Lower leg skin (tissue), 4 donors: Measurements from ENCODE around the gene PLPP7. TPM values are rescaled to one million over a fixed set of nuclear protein-coding genes. Genes with fewer than 3 reads are reported as not detected.
A peak's percentile ranks its signal among the peaks of the same experiment; 100 is the strongest.
"Not testable (repeated sequence)": the region's sequence is repeated elsewhere in the genome, so short reads cannot be mapped to it uniquely, and the experiment has no call there.

Source experiments
- DNase-seq, 2 donors: peaks; one replicate each; pipeline ENCODE4 v3.0.0-alpha.2; 2019; ENCODE audit warnings: low spot score in 2 of 2
- H3K4me3 ChIP-seq: fragments of 200-600 bp; sonication (generic); 2 replicates; pipeline ENCODE4 v1.5.1; 2017; ENCODE audit warnings: mild to moderate bottlenecking, low read depth; ENCODE audit not compliant: poor library complexity, severe bottlenecking
- CTCF ChIP-seq, 3 donors: fragments of 450-650 bp; IDR thresholded peaks; one replicate each; pipeline ENCODE4 v1.5.1; 2016; ENCODE audit warnings: antibody characterized with exemption in 3 of 3, mild to moderate bottlenecking in 3 of 3, moderate library complexity in 2 of 3
- POLR2A ChIP-seq, 2 donors: fragments of 450-650 bp; IDR thresholded peaks; one replicate each; pipeline ENCODE4 v1.6.1; 2016 to 2017; ENCODE audit warnings: antibody characterized with exemption in 2 of 2, mild to moderate bottlenecking in 1 of 2, moderate library complexity in 1 of 2
- WGBS, 2 donors: methylation state at CpG; one replicate each; pipeline ENCODE4 v1.1.5; 2018; 5-methylcytosine and 5-hydroxymethylcytosine counted together
- intact Hi-C: fragments of 100-400 bp; cut with DNase I; formaldehyde crosslinking; loops from one replicate; pipeline ENCODE4 v1.15.0; 2023; ENCODE audit warnings: low total_unique reads
- total RNA-seq, 4 donors: library from RNA; depleted of rRNA; stranded (reverse); fragments of >200 nt; gene quantifications; one replicate each; pipeline ENCODE4 v1.1.0, GENCODE V29; 2016

Gene PLPP7
- total RNA-seq, 4 donors from 2014 or later: 0.27 to 2.6 (median 1.1) TPM; not detected in 1

DNA sequence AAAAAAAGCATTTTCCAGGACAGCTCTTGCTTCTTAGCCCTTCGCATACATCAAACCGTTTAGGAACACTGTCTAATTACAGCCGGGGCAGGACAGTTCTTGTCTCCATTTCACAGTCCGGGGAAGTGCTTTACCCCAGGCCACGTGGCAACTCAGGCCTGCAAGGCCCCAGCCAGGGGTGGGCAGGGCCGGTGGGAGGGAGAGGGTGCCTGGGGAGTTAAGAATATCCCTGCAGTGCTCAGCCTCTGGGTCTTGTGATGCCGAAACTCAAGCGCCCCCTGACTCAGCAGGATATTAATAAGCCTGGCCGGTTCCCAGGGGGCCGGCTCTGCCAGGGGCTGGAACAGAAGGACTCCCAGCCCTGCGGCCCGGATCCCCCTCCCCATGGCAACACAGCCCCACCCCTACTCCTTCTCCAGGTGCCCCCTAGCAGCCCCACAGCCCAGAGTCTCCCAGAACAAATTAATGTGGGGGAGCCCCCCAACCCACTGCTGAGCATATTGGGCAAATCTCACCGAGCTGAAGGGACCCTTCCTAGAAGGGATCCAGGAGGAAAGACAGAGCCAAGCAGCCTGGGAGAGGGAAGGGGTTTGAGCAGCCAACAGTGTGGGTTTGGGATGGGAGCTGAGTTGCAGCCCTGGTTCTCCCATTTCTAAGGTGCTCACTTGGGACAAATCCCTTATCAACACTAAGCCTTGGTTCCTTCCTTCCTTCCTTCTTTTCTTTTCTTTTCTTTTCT, 45.3 kb downstream of the PLPP7 start:
- no peak for DNase-seq
- intact Hi-C loops: loop anchor here (5.0 to 10.0 kb wide), 2 partner anchors 160 to 272 kb away; no protein-coding TSS in a partner anchor
- 25 to 37% methylated on average over 10 to 13 of the region's 13 CpGs for WGBS, 2 donors
- no peak overlapping the region for H3K4me3 ChIP-seq
- no peak for TF ChIP-seq POLR2A (IDR thresholded peaks at IDR 0.05)
- TF ChIP-seq CTCF (IDR thresholded peaks at IDR 0.05): no peak

DNA sequence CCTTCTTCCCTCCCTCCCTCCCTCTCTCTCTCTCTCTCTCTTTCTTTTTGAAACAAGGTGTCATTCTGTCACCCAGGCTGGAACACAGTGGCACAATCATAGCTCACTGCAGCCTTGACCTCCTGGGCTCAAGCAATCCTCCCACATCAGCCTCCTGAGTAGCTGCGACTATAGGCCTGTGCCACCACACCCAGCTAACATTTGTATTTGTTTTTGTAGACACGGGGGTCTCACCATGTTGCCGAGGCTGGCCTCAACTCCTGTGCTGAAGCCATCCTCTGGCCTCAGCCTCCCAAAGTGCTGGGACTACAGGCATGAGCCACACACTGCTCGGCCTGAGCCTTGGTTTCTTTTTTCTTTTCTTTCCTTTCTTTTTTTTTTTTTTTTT, 45.8 kb downstream of the PLPP7 start:
- no peak for DNase-seq
- no peak for TF ChIP-seq CTCF (IDR thresholded peaks at IDR 0.05)
- no peak for TF ChIP-seq POLR2A (IDR thresholded peaks at IDR 0.05)
- no peak overlapping the region for H3K4me3 ChIP-seq
- WGBS, 2 donors: 64 to 80% methylated on average over 4 of the region's 4 CpGs
- intact Hi-C loops: loop anchor here (5.0 to 10.0 kb wide), 2 partner anchors 161 to 273 kb away; no protein-coding TSS in a partner anchor

DNA sequence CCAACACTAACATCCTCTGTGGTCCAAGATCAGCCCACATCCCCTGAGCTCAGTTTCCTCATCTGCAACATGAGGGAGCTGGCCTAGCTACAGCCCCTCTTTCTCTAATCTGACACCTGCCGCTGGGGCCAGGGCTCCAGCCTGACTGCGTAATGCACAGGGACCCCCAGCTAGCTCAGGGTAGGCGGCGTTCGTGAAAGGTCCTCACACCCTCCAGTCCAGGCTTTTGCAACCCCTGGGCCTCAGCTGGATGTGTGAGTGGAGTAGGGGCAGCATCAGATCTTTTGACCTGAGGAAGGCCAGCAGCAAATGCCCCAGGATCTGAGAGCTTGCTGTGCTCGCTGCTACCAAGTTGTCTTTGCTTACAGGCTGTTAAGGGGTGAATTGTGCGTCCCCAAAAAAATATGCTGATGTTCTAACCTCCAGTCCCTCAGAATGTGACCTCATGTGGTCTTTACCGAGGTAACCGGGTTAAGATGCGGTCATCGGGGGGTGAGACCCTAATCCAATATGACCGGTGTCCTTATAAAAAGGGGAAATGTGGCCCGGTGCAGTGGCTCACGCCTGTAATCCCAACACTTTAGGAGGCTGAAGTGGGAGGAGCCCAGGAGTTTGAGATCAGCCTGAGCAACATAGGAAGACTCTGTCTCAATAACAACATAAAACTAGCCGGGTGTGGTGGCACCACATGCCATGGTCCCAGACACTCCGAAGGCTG, 47.8 kb downstream of the PLPP7 start:
- 89 to 90% methylated on average over 14 to 16 of the region's 16 CpGs for WGBS, 2 donors
- TF ChIP-seq POLR2A (IDR thresholded peaks at IDR 0.05): no peak
- TF ChIP-seq CTCF (IDR thresholded peaks at IDR 0.05): no peak
- H3K4me3 ChIP-seq: no peak overlapping the region
- intact Hi-C loops: loop anchor here (5.0 to 10.0 kb wide), 2 partner anchors 162 to 275 kb away; no protein-coding TSS in a partner anchor
- peak in 1 of 2 donors; percentile 62 for DNase-seq

- not testable (repeated sequence) for H3K4me3 ChIP-seq, DNase-seq
- WGBS, 2 donors: 90 to 97% methylated on average over 5 of the region's 5 CpGs
- intact Hi-C loops: loop anchor here (5.0 to 10.0 kb wide), 2 partner anchors 164 to 277 kb away; no protein-coding TSS in a partner anchor
These were observed 49.7 kb downstream of the PLPP7 start for GRCh38 chr9:131339212-131339611.

DNA sequence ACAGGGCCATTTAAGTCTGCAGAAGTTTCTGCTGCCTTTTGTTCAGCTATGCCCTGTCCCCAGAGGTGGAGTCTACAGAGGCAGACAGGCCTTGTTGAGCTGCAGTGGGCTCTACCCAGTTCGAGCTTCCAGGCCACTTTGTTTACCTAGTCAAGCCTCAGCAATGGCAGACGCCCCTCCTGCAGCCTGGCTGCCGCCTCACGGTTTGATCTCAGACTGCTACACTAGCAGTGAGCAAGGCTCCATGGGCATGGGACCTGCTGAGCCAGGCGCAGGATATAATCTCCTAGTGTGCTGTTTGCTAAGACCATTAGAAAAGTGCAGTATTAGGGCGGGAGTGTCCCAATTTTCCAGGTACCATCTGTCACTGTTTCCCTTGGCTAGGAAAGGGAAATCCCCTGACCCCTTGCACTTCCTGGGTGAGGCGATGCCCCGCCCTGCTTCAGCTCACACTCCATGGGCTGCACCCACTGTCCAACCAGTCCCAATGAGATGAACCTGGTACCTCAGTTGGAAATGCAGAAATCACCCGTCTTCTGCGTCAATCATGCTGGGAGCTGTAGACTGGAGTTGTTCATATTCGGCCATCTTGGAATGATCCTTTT, 55.5 kb downstream of the PLPP7 start:
- peak in 1 of 2 donors; percentile 63 for DNase-seq
- H3K4me3 ChIP-seq, intact Hi-C loops: not testable (repeated sequence)
- 94 to 96% methylated on average over 11 of the region's 11 CpGs for WGBS, 2 donors

GRCh38 chr9:131346559-131346958, 57.0 kb downstream of the PLPP7 start:
- 90 to 96% methylated on average over 6 of the region's 6 CpGs for WGBS, 2 donors
- no peak overlapping the region for H3K4me3 ChIP-seq
- TF ChIP-seq CTCF (IDR thresholded peaks at IDR 0.05) (no peak), POLR2A (IDR thresholded peaks at IDR 0.05) (no peak)
- DNase-seq: peak in 1 of 2 donors; percentile 12
- intact Hi-C loops: no loop called here
